GM18508 (cell line): ENCODE data around the gene EHBP1L1.
"Not testable (repeated sequence)": the region's sequence is repeated elsewhere in the genome, so short reads cannot be mapped to it uniquely, and the experiment has no call there.

Experiments
- ATAC-seq: cut with Tn5 transposase; IDR thresholded peaks from one replicate; pipeline ENCODE4 v1.9.1; 2021; ENCODE audit warnings: moderate number of reproducible peaks; ENCODE audit not compliant: insufficient read depth, unreplicated experiment

Gene EHBP1L1

GRCh38 chr11:65559951-65560537 is 15.8 kb upstream of the EHBP1L1 start:
- ATAC-seq, result no peak

- ATAC-seq, result no peak
Measured at GRCh38 chr11:65560555-65561418, 15.1 kb upstream of the EHBP1L1 start.

- ATAC-seq, result no peak
Measured at GRCh38 chr11:65562020-65562419, 13.8 kb upstream of the EHBP1L1 start.

GRCh38 chr11:65562788-65563187 is 13.1 kb upstream of the EHBP1L1 start:
- ATAC-seq, result no peak

GRCh38 chr11:65563601-65564000 is 12.3 kb upstream of the EHBP1L1 start:
- ATAC-seq, result no peak

- ATAC-seq, result not testable (repeated sequence)
Measured at GRCh38 chr11:65564879-65565559, 10.8 kb upstream of the EHBP1L1 start.

GRCh38 chr11:65565624-65566453 is 10.0 kb upstream of the EHBP1L1 start:
- ATAC-seq, result no peak

- ATAC-seq, result no peak
Measured at GRCh38 chr11:65569164-65569972, 6.5 kb upstream of the EHBP1L1 start.

GRCh38 chr11:65569973-65570918 is 5.6 kb upstream of the EHBP1L1 start, which contains the start of gene ZNRD2:
TSS of gene ZNRD2 (plus strand) at chr11:65570477. CDS start at chr11:65570492, 15 bp downstream.
- ATAC-seq, result peak; percentile 41

GRCh38 chr11:65571420-65571819 is 4.4 kb upstream of the EHBP1L1 start:
- ATAC-seq, result no peak

- ATAC-seq, result no peak
Measured at GRCh38 chr11:65571940-65572339, 3.9 kb upstream of the EHBP1L1 start.

- ATAC-seq, result no peak
Measured at GRCh38 chr11:65572356-65573051, 3.3 kb upstream of the EHBP1L1 start, which contains the start of gene FAM89B. TSS of gene FAM89B (plus strand) at chr11:65572538. CDS start at chr11:65572670, 132 bp downstream.

GRCh38 chr11:65573391-65574079 is 2.3 kb upstream of the EHBP1L1 start:
- no peak for ATAC-seq

- no peak for ATAC-seq
Measured at GRCh38 chr11:65574109-65574810, 1.6 kb upstream of the EHBP1L1 start.

GRCh38 chr11:65574811-65575567 is 864 bp upstream of the EHBP1L1 start:
- no peak for ATAC-seq
